Right ventricle myocardium superior (tissue), 1 donor: ENCODE measurements around the gene LTBP3. TPM values are rescaled to one million over a fixed set of nuclear protein-coding genes. Genes with fewer than 3 reads are reported as not detected.

Experiments
- ATAC-seq: fragments of 200-7000 bp; cut with Tn5 transposase; one replicate; pipeline ENCODE4 v1.9.1; 2020; ENCODE audit warnings: mild to moderate bottlenecking; ENCODE audit not compliant: poor library complexity
- DNase-seq: peaks from one replicate; pipeline ENCODE4 v3.0.0-alpha.2; 2020
- intact Hi-C: fragments of 100-400 bp; cut with DNase I; formaldehyde crosslinking; loops from one replicate; pipeline ENCODE4 v1.11.2; 2022
- total RNA-seq: library from RNA; stranded (reverse); fragmentation: NEBNext Ultra II Directional; extraction: Animal tissue kit (Norgen Biotek cat#: 25700); gene quantifications from one replicate; pipeline ENCODE4 v1.2.1, GENCODE V29; 2021
- donor health status: DM: no; HTN: yes; CAD: no; lungs with severe emphysema.

The LTBP3 gene
- total RNA-seq, 1 donor from 2014 or later, result 73.4 TPM

DNA sequence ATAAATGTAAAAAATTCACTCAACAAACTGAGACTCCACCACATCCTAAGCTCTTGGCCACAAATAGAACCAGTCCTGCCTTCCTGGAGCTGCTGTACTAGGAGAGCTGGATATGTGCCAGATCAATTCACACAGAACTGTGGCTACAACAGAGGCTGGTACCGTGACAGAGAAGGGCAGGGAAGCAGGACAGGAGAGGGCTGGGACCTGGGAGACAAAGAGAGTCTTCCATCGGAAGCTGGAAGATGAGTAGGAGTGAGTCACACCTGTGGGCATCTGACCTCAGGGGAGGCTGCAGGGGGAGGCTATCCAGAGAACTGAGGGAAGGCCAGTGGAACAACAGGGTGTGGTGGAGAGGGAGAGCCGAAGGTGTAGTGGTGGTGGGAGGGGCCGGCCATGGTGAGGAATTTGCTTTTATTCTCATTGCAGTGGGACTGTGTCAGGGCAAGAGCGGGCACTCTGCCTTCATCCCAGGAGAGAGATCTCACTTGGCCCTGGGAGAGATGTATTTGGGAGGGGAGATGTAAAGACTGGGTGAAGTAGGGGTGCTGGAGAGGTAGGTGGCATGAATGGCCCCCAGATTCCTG lies 1.9 kb upstream of the LTBP3 start:
- intact Hi-C loops, result no loop called here
- ATAC-seq (peak; percentile 40), DNase-seq (no peak)

DNA sequence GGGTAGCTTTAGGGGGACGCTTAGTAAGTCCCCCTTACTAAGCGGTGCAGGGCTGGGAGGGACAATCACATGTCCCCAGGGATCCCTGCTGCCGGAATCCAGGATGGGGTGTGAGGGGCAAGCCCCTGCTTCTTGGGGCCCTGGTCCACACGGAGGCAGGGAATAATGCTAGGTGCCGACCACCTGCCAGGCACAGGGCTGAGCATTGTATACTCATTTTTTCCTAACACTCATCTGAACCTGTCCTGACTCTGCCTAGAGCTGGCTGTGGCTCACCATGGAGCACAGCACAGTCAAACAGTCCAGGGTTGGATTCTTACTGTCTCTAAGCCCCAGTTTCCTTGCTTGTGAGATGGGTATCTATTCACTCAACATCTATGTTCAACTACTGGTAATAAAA lies 1.4 kb upstream of the LTBP3 start:
- ATAC-seq (no peak), DNase-seq (no peak)
- intact Hi-C loops, result no loop called here

DNA sequence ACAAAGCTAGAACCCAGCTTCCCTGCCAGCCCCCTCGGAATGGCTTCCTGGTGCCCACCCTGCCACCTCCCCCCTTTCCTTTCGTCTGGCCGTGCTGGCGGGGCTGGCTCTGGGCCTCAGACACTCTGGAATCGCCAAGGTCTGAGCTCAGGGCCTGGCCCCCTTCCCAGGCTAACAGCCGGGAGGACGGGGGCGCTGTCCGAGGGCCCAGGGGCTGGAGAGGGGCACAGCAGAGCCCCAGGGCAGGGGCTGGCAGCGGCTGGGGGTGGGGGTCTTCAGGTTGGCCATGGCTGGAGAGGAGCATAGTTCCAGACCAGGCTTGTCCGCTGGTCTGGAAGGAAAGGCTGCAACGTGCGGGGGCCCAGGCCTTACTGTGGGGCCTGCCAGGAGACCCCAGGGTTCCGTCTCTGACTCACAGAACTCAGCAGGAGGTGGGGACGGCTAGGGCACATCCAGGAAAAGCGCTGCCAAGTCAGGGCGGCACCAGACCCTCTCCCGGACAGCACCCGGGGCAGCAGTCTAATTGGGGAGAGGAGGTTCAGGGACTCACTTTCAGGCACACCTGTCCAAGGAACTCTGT lies 861 bp upstream of the LTBP3 start:
- intact Hi-C loops, result no loop called here
- DNase-seq (peak; percentile 88), ATAC-seq (peak; percentile 76)

DNA sequence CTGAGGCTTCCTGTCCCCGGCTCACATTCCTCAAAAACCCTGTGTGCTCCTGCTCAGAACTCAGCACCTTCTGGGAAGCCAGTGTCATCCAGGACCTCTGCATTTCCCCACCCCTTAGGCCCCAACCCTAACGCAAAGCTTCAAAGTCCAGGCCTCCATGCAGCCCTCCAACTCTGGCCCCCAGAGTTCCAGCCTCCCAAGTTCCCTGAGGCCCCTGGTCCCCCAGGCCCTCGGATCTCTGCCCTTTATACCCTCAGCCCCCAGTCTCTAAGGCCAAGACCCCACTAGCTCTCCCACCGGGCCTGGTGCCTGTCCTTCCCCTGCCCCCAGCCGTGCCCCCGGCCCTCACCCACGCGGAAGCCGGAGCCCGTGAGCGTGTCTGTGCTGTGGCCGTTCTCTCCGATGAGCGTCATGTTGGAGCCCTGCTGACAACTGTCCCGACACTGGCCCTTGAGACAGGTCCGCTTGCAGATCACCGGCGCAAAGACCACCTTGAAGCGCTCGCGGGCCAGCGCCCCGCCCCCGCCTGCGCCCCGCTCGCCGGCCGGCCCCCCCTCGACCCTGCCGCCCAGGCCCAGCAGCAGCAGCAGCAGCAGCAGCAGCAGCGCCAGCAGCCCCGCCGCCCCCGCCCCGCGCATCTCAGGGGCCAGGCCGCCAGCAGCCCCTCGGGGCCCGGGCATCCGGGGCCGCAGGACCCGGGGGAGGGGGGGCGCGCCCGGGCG lies 718 bp downstream of the LTBP3 start:
- DNase-seq (no peak), ATAC-seq (no peak)
- intact Hi-C loops, result no loop called here

DNA sequence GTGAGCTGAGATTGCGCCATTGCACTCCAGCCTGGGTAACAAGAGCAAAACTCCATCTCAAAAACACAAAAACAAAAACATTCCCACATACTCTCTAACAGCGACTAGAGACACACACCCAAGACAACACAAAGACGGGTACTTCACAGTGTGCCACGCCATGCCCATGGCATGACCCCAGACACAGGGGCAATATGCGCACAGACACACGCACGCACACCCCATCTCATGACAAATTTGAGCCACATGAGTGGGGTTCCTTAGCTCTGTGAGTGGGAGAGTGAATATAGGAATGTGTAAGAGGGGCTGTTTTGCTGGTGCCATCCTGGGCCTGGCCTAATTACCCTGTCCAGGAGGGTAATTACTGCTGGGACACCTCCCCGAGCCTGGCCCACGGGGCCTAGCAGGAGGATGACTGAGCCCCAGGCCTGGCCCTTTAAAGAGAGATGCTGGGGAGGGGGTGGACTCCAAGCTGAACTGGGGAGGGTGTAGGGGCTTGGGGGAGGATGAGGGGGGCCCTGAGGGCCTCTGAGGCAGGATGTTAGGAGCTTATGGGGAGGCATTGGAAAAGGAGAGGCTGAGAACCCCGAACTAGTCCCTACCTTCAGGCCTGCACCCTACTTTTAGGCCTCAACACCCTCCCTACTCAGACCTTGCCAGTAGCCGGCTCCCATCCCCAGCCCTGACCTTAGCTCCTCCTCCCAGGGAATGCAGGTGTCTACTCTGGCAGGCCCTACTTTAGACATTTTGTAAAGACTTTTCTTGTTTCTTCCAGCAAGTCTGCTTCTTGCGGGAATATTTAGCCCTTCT lies 1.5 kb downstream of the LTBP3 start:
- intact Hi-C loops, result no loop called here
- DNase-seq (no peak), ATAC-seq (no peak)

DNA sequence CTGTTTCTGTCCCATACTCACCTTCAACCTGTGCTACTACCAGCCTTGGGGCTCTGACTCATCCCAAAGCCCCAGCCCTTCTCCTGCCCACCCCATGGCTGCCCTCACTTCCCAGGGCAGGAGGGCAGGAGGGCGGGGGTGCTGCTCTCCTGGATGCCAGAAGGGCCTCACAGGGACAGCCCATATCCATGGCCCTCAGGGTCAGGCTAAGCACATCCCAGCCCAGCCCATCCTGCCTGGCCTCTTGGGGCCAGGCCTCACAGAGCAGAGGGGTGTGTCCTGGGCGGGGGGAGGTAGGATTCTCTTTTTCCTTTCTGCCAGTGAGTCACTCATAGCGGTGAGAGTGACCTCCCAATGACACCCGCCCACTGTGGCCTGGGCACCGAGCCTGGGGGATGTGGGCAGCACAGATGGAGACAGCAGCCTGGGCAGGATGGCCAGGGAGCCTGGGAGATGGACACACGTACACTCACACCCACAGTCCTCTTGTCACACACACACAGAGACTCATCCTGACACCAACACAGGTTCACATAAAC lies 2.4 kb downstream of the LTBP3 start:
- ATAC-seq (no peak), DNase-seq (peak; percentile 73)
- intact Hi-C loops, result no loop called here

DNA sequence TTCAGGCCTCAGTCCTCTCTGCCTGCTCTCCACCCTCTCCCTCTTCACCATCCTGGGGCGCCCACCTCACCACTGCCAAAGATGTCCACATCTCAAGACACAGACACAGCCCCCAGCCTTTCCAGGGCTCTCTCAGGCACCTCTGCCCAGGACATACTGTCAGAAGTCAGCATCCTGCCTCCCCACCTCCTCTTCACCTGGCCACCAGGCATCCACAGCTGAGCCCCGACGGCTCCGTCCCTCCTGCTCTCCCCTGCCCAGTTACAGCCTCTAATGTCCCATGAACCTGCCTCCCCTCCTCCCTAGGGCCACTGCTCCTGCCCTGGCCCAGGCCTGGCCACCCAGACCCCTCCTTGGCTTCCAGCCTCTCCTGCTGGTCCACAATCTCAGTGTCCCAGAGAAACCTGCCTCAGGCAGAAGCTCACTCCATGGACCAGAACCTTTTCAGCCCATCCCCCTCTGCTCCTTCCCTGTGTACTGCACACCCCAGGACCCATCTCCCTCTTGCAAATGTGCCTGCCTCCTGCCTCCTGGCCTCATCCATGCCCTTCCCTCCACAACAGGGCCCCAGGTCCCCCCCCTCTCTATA lies 3.2 kb downstream of the LTBP3 start:
- intact Hi-C loops, result no loop called here
- ATAC-seq (no peak), DNase-seq (no peak)

DNA sequence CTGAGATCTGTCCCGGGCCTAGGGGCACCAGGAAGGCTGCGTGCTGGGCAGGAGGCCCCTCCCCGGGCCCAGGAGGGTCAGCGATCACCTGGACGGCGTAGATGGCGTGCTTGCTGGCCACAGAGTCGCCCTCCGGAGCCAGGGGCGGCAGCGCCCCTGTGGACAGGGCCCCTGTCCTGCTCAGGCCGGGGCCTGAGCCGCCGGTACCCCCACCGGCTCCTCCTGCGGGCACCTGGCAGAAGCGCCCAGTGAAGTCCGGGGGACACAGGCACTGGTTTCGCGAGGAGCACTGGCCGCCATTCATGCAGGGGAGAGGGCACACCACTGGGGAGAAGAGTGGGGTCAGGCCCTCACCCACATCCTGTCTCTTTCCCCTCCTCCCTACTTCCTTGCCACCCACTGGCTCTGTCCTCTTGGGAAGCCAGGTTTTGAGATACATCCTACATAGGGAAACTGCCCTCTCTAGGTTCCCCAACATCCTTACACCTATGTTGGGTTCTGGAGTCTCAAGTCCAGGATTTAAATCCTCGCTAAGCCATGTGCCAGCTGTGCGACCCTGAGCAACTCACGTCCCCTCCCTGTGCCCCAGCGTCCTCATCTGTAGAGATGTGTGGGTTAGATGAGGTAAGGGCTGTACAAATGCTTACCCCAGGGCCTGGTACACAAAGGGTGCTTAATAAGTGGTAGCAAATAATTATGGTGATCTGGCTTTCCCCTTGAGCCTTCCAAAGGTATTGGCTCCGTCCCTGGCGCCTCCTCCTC lies 3.9 kb downstream of the LTBP3 start:
- ATAC-seq (no peak), DNase-seq (no peak)
- intact Hi-C loops, result no loop called here

DNA sequence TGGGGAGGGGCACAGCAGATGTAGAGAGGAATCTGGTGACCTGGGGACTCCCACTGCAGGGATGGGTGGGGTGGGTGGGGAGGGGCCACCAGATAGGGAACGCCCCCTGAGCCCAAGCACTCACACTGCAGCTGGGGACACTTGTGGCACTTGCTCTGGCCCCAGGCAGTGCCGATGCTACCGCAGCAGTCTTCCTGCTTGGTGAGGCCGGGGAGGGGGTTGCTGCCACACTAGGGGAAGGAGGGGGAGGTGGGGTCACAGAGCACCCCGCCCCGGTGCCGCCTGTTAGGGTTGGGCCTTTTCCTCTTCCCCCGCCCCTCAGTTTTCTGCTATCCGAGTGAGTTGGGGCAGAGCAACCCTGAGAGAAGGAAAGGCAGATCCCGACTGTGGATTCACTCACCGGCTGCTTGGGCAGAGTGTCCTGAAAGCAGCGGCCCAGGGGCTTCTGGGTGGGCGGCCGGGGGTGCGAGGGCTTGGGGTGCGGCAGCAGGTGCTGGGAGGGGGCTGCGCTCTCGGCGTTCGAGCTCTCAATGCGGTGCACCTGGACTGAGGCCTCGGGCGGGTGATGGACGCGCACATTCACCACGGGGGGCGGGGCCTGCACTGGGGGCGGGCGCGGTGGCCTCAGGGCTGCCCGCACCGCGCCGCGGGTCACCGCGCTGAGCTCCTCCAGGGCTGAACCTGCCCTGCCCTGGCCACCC lies 4.7 kb downstream of the LTBP3 start:
- DNase-seq (no peak), ATAC-seq (no peak)
- intact Hi-C loops, result no loop called here

DNA sequence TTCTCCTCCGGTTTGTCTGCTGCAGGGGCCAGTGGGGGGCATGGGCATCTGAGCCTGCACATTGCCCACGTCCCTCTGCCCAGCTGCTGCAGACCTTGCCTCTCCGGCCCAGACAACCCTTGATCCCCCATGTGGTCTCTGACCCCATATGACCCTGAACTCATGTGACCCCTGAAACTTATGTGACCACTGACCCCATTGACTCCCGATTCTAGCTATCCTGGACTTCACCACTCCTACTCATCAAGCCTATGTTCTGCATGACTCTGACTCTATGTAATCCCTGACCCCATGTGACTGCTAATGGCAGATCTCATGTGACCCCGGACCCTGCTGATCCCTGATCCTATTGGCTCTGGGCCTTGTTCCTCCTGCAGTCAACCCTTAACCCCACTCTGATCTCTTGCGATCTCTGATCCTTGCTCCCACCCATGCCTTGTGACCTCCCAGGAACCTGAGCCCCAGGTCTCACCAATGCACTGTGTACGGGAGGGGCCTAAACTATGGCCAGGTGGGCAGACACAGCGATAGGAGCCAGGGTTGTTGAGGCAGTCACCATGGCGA lies 5.7 kb downstream of the LTBP3 start:
- ATAC-seq (no peak), DNase-seq (no peak)
- intact Hi-C loops, result no loop called here

DNA sequence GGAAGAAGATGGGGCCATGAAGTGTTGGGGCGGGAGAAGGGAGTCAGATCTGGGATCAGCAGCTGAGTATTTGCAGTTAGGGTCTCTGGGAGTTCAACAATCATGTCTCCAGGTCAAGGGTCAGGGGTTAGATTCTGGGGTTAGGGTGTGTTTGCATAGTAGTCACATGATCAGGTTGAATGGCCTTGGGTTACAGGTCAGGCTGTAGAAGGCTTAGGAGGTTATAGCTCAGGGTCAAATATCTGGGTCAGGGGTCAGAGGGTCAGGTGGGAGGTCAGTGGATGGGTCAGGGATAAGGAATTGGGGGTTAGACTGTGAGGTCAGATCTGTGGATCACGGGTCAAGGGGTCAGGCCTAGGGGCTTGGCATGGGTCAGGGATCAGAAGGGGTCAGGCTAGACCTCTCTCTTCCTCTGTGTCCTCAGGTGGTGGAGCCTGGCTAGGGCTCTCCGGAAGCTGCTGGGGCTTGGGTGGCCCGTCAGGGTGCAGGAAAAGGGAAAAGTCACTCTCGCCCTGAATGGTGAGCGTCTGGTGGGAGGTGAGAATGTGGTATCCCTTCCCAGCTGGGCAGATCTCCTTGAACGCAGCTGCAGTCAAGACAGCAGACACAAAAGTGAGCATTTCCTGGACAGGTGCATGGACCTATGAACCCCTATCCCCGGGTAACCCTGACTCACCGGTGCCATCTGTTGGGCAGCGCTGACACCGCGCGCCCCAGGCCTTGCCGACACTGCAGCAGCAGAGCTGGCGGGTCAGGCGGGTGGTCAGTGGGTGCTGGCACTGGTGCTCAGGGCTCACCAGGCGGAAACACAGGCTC lies 6.4 kb downstream of the LTBP3 start:
- ATAC-seq, result peak; percentile 47
- intact Hi-C loops, result no loop called here
- DNase-seq, result peak; percentile 69

DNA sequence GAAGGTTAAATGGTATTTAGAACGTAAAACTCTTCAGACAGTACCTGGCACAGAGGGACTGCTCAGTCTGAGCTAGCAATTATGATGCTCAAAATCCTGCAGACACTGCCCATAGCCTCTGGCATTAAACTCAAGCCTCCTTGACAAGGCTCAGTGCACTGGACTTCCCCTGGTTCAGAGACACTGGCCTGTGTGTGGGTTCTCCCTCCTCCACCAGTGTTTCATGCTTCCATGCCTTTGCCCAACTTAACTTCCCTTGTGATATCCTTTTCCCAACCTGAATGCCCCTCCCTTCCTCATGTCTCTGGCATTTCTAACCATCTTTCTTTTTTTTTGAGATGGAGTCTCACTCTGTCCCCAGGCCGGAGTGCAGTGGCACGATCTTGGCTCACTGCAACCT lies 9.1 kb downstream of the LTBP3 start:
- ATAC-seq (no peak), DNase-seq (no peak)
- intact Hi-C loops, result no loop called here

DNA sequence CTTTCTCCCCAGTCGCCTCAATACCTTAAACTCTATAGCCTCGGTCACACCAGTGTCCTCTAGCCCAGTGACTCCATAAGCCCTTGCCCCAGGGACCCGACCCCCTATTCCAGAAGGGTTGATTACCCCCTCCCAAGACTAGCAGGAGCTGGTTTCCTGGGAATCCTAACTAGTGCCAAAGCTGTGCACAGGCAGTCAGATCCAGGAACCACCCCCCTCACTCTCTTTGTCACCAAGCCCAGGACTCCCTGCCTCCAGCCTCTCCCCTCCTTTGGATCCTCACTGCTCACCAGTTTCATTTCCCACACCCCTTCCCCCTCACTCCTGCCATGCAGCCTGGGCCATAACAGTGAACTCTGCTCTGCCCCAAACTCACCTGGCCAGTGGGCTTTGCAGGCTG lies 9.8 kb downstream of the LTBP3 start:
- ATAC-seq (no peak), DNase-seq (no peak)
- intact Hi-C loops, result no loop called here

DNA sequence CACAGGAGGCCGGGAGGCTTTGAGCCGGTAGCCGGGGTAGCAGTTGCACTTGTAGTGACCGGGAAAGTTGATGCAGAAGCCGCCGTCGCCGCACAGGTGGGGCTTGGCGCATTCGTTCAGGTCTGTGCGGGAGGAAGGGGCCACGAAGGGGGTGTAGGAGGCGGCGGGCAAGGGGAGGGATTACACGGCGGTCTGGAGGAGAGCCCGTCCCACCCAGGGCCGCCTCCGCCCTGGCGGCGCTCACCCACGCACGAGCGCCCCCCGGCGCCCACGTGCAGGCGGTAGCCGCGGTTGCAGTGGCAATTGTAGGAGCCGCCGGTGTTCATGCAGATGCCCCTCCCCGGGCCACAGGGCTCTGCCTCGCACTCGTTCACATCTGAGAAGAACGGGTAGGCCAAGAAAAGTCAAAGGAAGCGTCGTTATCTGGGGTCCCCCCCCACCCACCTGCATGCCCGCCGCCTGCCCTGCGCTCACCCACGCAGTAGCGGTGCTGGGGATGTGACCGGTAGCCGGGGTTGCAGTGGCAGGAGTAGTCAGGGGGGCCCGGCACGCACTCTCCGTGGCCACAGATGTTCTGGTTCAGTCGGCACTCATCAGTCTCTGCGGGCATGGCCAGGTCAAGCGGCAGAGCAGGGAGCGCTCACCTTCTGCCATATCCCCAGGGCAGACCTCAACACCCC lies 10.6 kb downstream of the LTBP3 start:
- intact Hi-C loops, result no loop called here
- DNase-seq (no peak), ATAC-seq (no peak)

DNA sequence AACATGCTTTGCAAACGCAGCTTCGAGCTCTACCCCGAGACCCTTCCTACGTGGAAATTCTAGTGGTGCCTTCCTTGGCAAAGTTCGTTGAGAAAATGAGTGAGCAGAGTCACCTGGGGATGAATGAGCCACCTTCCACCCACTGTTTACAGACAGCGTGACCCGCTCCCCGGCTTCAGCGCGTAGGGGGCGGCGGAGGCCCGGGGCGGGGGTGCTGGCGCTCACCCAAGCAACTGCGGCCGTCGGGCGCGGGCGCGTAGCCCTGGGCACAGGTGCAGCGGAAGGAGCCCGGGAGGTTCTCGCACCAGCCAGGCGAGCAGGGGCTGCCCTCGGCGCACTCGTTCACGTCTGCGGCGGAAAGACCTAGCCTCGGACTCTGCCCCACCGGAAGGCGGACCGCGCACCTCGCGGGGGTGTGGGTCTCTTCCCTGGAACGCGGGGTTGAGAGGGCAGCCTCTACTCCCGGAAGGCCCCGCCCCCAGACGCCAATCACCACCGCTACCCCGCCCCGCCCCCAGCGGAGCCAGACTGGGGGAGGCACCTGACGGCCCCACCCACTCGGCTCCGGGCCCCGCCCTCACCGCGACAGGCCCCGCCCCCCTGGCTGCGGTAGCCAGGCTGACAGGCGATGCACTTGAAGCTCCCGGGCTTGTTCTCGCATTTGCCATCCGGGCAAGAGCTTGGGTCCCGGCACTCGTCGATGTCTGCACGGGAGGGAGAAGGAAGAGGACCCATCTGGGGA lies 11.8 kb downstream of the LTBP3 start:
- DNase-seq (peak; percentile 92), ATAC-seq (peak; percentile 87)
- intact Hi-C loops, result no loop called here

DNA sequence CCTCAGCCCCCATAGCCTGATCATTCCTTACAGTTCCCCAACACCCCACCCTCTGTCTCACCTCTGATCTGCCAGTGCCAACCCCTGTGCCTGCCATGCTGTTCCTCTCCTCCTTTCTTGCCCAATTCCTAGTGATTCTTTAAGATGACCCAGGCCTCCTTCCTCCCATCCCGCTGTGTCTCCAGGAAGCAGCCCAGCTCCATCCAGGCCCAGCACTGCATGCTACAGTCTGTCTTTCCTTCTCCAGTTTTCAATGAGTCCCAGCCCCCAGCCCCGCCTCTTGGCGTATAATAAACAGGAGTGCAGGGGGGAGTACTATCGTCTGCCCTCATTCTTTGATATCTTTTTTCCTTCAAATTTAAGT lies 12.3 kb downstream of the LTBP3 start:
- intact Hi-C loops, result no loop called here
- no peak for DNase-seq
- ATAC-seq, result no peak
